CD14-positive monocyte (primary cell): Measurements from ENCODE around the gene NOTCH3. TPM values are rescaled to one million over a fixed set of nuclear protein-coding genes. Genes with fewer than 3 reads are reported as not detected.

ENCODE experiments used
- DNase-seq, 3 donors: peaks; one replicate each; pipeline ENCODE4 v3.0.0-alpha.2; 2011 to 2022
- H2AFZ ChIP-seq: 2 replicates; pipeline ENCODE4 v1.6.0; 2012; ENCODE audit warnings: mild to moderate bottlenecking, low read depth, low read length, inconsistent platforms; ENCODE audit not compliant: insufficient read depth, poor library complexity, severe bottlenecking
- H3K27ac ChIP-seq, 2 donors: 1 replicate in 1 of 2; 2 replicates in 1 of 2; pipeline ENCODE4 v1.5.1; 2012 to 2013; ENCODE audit warnings: low read length in 2 of 2, control low read depth in 1 of 2, inconsistent platforms in 1 of 2, low read depth in 1 of 2, mild to moderate bottlenecking in 1 of 2
- H3K27me3 ChIP-seq, 2 donors: one replicate each; pipeline versions ENCODE4 v1.6.0 to v1.6.1; 2011 to 2013; ENCODE audit warnings: low read length in 2 of 2; ENCODE audit not compliant: control insufficient read depth in 2 of 2, insufficient read depth in 2 of 2
- H3K36me3 ChIP-seq, 2 donors: replicated peaks in 1 of 2; 1 replicate in 1 of 2; 2 replicates in 1 of 2; pipeline versions ENCODE4 v1.5.1 to v1.6.1; 2012 to 2013; ENCODE audit warnings: low read length in 2 of 2, control low read depth in 1 of 2, inconsistent platforms in 1 of 2, mild to moderate bottlenecking in 1 of 2; ENCODE audit not compliant: insufficient read depth in 2 of 2, control insufficient read depth in 1 of 2
- H3K4me1 ChIP-seq, 2 donors: 1 replicate in 1 of 2; 2 replicates in 1 of 2; pipeline versions ENCODE4 v1.5.1 to v1.6.1; 2012 to 2013; ENCODE audit warnings: low read length in 2 of 2, control low read depth in 1 of 2, inconsistent platforms in 1 of 2, mild to moderate bottlenecking in 1 of 2, moderate library complexity in 1 of 2; ENCODE audit not compliant: insufficient read depth in 2 of 2, control insufficient read depth in 1 of 2
- H3K4me2 ChIP-seq: replicated peaks from 2 replicates; pipeline ENCODE3; 2012; ENCODE audit warnings: low read length, moderate library complexity, mild to moderate bottlenecking; ENCODE audit not compliant: poor library complexity, severe bottlenecking; ENCODE audit errors: extremely low read depth
- H3K4me3 ChIP-seq, 3 experiments: fragments of 200-600 bp in 1 of 3; sonication (generic) in 1 of 3; replicated peaks in 1 of 3; 1 replicate in 2 of 3; 2 replicates in 1 of 3; pipeline ENCODE4 v1.5.1; 2011 to 2013; ENCODE audit warnings: low read length in 3 of 3, mild to moderate bottlenecking in 3 of 3, control low read depth in 2 of 3, low read depth in 2 of 3, inconsistent platforms in 1 of 3, moderate library complexity in 1 of 3
- H3K79me2 ChIP-seq: 2 replicates; pipeline ENCODE4 v1.6.0; 2012; ENCODE audit warnings: mild to moderate bottlenecking, control low read depth, inconsistent platforms, low read length, moderate library complexity; ENCODE audit not compliant: insufficient read depth
- H3K9ac ChIP-seq: 2 replicates; pipeline ENCODE4 v1.6.0; 2017; ENCODE audit warnings: low read length, mild to moderate bottlenecking; ENCODE audit not compliant: insufficient read depth, poor library complexity, severe bottlenecking
- H3K9me3 ChIP-seq, 2 donors: replicated peaks in 1 of 2; 1 replicate in 1 of 2; 2 replicates in 1 of 2; pipeline versions ENCODE4 v1.5.1 to v1.6.1; 2012 to 2013; ENCODE audit warnings: low read length in 2 of 2, control low read depth in 1 of 2; ENCODE audit not compliant: control insufficient read depth in 1 of 2, insufficient read depth in 1 of 2
- H4K20me1 ChIP-seq: 2 replicates; pipeline ENCODE4 v1.6.0; 2012; ENCODE audit warnings: mild to moderate bottlenecking, low read length, control low read depth, moderate library complexity; ENCODE audit not compliant: insufficient read depth
- H3K27ac Mint-ChIP-seq, 7 donors: one replicate each; pipeline ENCODE4 v1.8.0; 2020; ENCODE audit warnings: mild to moderate bottlenecking in 7 of 7, mixed read lengths in 7 of 7, moderate library complexity in 6 of 7, inconsistent platforms in 2 of 7
- H3K27me3 Mint-ChIP-seq, 3 donors: one replicate each; pipeline ENCODE4 v1.8.0; 2021 to 2022; ENCODE audit warnings: low read depth in 3 of 3, mild to moderate bottlenecking in 3 of 3, mixed read lengths in 3 of 3, moderate library complexity in 3 of 3, inconsistent platforms in 1 of 3
- H3K36me3 Mint-ChIP-seq, 2 donors: one replicate each; pipeline ENCODE4 v1.8.0; 2020; ENCODE audit warnings: mixed read lengths in 2 of 2, inconsistent platforms in 1 of 2, mild to moderate bottlenecking in 1 of 2
- H3K4me1 Mint-ChIP-seq: one replicate; pipeline ENCODE4 v1.8.0; 2020; ENCODE audit warnings: mild to moderate bottlenecking, mixed read lengths
- H3K4me3 Mint-ChIP-seq, 2 donors: one replicate each; pipeline ENCODE4 v1.8.0; 2020; ENCODE audit warnings: mild to moderate bottlenecking in 2 of 2, mixed read lengths in 2 of 2, moderate library complexity in 1 of 2
- H3K9me3 Mint-ChIP-seq, 7 donors: one replicate each; pipeline ENCODE4 v1.8.0; 2020 to 2022; ENCODE audit warnings: mixed read lengths in 7 of 7, mild to moderate bottlenecking in 6 of 7, moderate library complexity in 6 of 7, inconsistent platforms in 2 of 7
- WGBS: methylation state at CpG from one replicate; pipeline ENCODE4 v1.1.5; 2013; ENCODE audit warnings: missing lambda C conversion rate; ENCODE audit not compliant: insufficient coverage; 5-methylcytosine and 5-hydroxymethylcytosine counted together
- intact Hi-C, 2 donors: fragments of 100-400 bp; cut with micrococcal nuclease; formaldehyde crosslinking; loops; one replicate each; pipeline versions ENCODE4 v1.15.0 to v1.15.1; 2023
- polyA plus RNA-seq, 3 donors: library from polyadenylated mRNA; depleted of rRNA in 1 of 3; unstranded in 2 of 3; stranded (reverse) in 1 of 3; fragments of 300-500 nt in 2 of 3; fragments of >200 nt in 1 of 3; fragmentation: Illumina TruSeq in 2 of 3; gene quantifications; 1 replicate in 2 of 3; 2 replicates in 1 of 3; pipeline ENCODE4 v1.2.3, GENCODE V29; 2012 to 2021
- TF ChIP-seq, protein P1 (sequence below): fragments of 200-600 bp; IDR thresholded peaks from one replicate; pipeline ENCODE4 v1.8.0; 2022; ENCODE audit warnings: antibody characterized with exemption, mild to moderate bottlenecking

The NOTCH3 gene
- polyA plus RNA-seq, 3 donors, result 0.05 to 0.51 TPM; not detected in 1

DNA sequence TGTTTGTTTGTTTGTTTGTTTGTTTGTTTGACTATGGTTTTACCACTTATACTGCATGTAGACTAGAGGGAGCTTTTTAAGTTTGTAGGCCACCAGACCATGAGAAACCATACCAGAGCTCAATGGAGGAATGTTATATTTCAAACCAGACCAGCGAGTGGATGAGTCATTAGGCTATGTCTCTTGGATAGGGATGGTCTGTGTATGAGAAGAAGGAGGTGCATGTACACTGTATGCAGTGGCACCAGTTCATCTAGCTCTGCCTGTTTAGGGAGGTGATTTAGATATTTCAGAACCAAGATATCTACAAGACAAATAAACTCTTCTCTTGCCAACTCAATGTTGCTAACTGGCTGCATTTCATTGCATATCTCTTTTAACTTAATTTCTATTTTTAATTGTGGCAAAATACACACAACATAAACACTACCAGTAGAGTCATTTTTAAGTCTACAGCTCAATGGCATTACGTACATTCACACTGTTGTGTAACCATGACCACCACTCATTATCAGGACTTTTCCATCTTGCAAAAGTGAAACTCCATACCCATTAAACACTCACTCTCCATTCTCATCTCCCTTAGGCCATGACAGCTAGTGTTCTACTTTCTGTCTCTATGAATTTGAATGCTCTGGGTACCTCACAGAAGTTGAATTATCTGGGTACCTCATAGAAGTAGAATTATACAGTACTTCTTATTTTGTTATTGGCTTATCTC is 64.4 kb downstream of the NOTCH3 start:
- H3K4me3 ChIP-seq, result no peak overlapping the region
- Mint-ChIP-seq H3K27me3 (peaks cover 5 to 8% (median 8%) of the 10 kb centered on the region in 3 donors), H3K9me3 (peaks cover 8 to 28% (median 20%) of the 10 kb centered on the region in 7 donors), H3K4me1 (no peaks in the 10 kb centered on the region), H3K4me3 (no peak overlapping the region), H3K36me3 (no peaks in the 10 kb centered on the region), H3K27ac (no peak overlapping the region)
- no peak overlapping the region for H3K27ac ChIP-seq
- no peak overlapping the region for H3K4me2 ChIP-seq
- no peak for DNase-seq
- H3K27me3 ChIP-seq, result no peaks in the 10 kb centered on the region
- intact Hi-C loops, result no loop called here
- TF ChIP-seq, protein P1, sequence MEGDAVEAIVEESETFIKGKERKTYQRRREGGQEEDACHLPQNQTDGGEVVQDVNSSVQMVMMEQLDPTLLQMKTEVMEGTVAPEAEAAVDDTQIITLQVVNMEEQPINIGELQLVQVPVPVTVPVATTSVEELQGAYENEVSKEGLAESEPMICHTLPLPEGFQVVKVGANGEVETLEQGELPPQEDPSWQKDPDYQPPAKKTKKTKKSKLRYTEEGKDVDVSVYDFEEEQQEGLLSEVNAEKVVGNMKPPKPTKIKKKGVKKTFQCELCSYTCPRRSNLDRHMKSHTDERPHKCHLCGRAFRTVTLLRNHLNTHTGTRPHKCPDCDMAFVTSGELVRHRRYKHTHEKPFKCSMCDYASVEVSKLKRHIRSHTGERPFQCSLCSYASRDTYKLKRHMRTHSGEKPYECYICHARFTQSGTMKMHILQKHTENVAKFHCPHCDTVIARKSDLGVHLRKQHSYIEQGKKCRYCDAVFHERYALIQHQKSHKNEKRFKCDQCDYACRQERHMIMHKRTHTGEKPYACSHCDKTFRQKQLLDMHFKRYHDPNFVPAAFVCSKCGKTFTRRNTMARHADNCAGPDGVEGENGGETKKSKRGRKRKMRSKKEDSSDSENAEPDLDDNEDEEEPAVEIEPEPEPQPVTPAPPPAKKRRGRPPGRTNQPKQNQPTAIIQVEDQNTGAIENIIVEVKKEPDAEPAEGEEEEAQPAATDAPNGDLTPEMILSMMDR, result no peak
- no peak overlapping the region for H2AFZ ChIP-seq
- no peaks in the 10 kb centered on the region for H3K79me2 ChIP-seq
- no peaks in the 10 kb centered on the region for H3K36me3 ChIP-seq
- H3K9me3 ChIP-seq, result peaks cover 6 to 18% of the 10 kb centered on the region in 2 donors
- no peaks in the 10 kb centered on the region for H4K20me1 ChIP-seq
- no peaks in the 10 kb centered on the region for H3K4me1 ChIP-seq
- H3K9ac ChIP-seq, result no peak overlapping the region
- WGBS, result 80% methylated on average over 2 of the region's 2 CpGs

DNA sequence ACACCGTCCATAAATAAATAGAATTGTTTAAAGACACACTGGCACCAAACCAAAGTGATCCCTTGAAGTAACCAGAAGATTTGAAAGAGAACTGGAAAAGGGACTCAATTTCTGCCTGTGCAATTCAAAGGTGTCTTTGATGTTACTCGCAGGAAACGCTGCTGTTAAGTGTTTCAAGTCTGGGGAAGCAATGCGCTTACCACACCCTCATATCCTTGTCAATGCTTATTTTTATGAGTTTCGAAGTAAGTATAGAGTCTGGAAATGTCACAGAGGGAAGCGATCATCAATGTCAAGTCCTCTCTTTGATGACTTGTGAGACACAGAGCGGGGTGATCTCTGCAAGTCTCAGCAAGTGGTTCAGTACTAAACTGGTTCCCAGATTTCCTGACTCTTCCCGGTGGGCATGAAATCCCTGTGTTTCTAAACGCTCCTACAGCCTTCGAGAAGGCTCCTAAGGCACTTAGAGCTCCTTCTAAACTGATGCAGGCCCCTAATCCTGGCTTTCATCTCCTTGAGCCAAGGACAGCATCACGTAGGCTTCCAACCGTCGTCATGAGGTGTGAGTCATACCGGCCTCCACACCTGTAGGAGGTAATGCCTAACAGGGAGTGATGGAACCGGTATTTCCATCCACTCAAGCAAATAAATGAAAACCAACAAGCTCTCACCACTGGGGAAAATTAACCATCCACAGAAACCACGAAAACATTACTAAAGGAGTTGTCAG is 70.8 kb downstream of the NOTCH3 start:
- Histone ChIP-seq H3K4me2 (no peak overlapping the region), H3K9ac (no peak overlapping the region), H3K27me3 (no peaks in the 10 kb centered on the region), H3K79me2 (peaks cover 2% of the 10 kb centered on the region), H3K9me3 (no peaks in the 10 kb centered on the region), H3K4me3 (no peak overlapping the region), H3K4me1 (peaks cover under 1 to 3% of the 10 kb centered on the region in 2 donors), H4K20me1 (no peaks in the 10 kb centered on the region), H3K27ac (no peak overlapping the region), H2AFZ (no peak overlapping the region), H3K36me3 (no peaks in the 10 kb centered on the region)
- TF ChIP-seq, protein P1, result no peak
- peak overlapping the region in 1 of 7 donors; percentile 43 for H3K27ac Mint-ChIP-seq
- H3K9me3 Mint-ChIP-seq, result no peaks in the 10 kb centered on the region
- WGBS, result 91% methylated on average over 5 of the region's 16 CpGs
- intact Hi-C loops, result loop anchor here in 1 of 2 donors (10.0 kb wide), 1 partner anchor 245 kb away; the partner anchor contains the start of gene AKAP8
- peaks cover 2% of the 10 kb centered on the region for H3K4me1 Mint-ChIP-seq
- no peaks in the 10 kb centered on the region for H3K36me3 Mint-ChIP-seq
- H3K4me3 Mint-ChIP-seq, result no peak overlapping the region
- H3K27me3 Mint-ChIP-seq, result peaks cover 4 to 8% (median 6%) of the 10 kb centered on the region in 3 donors
- DNase-seq, result no peak
